COR-L47 (cell line): ENCODE data around the gene SARM1.
A peak's percentile ranks its signal among the peaks of the same experiment; 100 is the strongest.

Source experiments
- DNase-seq: peaks from one replicate; lab custom pipeline; 2025; lab: John Stamatoyannopoulos, UW

The SARM1 gene

GRCh38 chr17:28395968-28396367 lies 24.5 kb downstream of the SARM1 start:
- DNase-seq, result no peak

DNA sequence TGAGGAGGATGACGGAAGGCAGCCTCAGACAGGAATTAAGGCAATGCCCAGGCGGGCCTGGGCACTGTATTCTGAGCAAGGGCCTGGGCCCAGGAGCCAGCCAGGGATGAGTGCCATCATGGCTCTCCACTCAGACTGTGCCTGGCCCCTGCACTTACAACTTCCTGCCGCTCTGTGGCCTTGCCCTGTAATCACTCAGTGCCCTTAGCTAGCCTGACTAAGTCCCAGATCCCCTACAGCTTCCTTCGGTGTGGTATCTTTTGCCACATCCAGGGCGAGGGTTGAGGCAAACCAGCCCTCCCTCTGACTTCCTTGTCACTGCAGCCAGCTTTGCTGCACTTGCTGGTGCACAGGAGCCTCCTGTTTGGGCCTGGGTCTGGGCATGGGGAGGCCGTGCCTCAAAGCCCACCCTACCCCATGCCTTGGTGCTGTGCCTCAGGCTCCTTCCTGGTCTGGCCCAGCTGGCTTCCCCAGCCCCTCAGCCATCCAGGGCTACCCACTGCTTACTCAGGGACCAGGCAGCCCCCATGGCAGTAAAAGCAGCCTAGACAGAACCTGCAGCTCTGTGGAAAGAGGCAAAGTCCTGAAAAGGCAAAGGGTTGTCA lies 25.2 kb downstream of the SARM1 start:
- DNase-seq, result no peak

GRCh38 chr17:28397275-28397674 lies 25.8 kb downstream of the SARM1 start:
- no peak for DNase-seq

DNA sequence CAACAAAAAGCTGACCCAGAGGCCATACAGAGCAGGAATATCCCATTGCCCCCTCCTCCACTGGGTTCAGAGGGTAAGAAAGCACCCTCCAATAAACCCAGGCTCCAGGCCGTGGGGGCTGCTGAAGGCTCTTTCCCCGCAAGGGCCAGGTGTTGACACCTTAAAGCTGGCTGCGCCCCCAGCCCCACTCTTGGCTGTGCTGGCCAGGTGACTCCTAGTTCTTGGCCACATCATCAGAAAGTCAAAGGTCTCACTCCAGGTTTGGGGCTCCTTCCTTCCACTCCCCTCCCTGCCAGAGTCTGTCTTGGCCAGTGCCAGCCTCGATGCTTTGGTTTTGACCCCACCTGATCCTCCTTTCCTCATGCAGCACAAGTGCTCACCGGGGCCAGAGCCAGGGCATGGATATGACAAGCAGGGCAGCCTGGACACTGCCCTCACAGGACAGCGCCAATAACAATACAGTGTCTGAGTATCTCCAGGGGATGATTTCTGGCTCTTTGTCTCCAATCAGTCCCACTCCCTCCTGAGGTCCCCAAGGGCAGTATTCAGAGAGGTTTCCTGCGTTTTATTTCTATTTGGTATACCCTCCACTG lies 26.3 kb downstream of the SARM1 start:
- DNase-seq, result no peak

DNA sequence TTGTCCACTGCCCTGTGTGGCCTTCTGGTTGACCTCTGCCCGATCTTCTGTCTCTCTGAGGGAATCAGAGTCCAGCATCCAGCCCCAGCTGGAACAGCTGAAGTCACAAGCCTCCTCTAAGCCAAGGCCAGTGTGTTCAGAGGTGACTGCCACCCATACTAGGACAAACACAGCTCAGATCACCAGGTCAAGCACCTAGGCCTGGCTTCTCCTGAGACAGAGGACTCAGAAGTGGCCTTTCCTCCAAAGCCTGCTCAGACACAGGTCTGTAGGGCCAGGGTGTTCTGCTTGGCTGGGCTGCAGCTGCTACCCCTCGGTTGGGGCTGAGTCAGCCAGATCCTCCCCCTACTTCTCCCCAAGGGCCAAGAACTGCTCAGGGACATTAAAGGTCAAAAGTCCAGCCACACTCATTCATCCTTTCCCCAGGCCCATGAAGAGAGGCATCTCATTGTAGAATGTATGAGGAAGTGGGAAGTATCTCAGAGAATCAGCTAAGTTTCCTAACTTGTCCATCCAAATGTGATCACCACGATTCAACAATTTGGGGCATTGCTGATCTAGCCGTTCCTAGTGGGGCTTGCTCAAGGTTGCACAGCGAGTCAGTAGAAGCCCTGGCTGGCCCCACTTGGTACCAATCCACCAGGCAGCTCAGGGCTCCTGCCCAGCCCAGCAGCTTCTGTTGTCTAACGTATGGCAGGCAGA lies 26.9 kb downstream of the SARM1 start:
- DNase-seq, result no peak

DNA sequence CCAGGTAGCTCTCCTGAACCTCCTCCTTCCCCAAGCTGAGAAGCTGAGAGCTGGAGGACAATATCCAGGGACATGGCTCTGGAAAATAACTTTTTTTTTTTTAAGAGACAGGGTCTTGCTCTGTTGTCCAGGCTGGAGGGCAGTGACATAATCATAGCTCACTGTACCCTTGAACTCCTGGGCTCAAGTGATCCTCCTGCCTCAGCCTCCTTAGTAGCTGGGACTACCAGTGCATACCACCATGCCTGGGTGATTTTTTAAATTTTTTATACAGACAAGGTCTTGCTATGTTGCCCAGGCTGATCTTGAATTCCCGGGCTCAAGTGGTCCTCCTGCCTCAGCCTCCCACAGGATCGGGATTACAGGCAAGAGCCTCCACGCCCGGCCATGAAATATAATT lies 28.3 kb downstream of the SARM1 start:
- no peak for DNase-seq

DNA sequence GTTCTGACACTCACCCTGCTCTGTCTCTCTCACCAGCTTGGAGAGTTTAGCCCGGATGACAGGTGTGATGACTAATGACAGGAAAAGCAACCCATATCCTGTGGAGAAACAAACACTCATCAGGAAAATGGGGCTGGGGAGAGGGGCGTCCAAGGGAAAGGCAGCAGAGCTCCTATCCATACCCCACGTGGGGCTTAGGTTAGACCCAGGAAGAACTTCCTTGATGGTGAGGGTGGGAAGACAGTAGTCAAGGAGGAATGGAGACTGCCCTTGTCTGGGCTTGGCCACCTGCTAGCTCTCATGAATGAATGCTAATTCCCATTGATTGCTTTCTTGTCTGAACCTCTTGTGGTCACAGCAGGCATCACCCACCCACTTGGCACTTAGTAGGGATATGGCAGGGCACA lies 30.7 kb downstream of the SARM1 start:
- DNase-seq, result peak; percentile 31

DNA sequence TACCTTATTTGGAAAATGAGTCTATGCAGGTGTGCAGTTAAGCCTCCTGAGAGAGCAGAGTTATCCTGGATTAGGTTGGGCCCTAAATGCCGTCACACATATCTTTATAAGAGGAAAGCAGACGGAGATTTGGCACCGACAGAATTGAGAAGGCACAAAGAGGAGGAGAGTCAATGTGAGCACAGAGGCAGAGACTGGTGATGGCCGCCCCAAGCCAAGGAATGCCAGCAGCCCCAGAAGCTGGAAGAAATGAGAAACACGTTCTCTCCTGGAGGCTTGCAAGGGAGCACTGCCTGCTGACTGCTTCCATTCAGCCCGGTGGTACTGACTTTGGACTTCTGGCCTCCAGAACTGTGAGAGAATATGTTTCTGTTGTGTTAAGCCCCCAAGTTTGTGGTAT lies 31.4 kb downstream of the SARM1 start:
- no peak for DNase-seq

DNA sequence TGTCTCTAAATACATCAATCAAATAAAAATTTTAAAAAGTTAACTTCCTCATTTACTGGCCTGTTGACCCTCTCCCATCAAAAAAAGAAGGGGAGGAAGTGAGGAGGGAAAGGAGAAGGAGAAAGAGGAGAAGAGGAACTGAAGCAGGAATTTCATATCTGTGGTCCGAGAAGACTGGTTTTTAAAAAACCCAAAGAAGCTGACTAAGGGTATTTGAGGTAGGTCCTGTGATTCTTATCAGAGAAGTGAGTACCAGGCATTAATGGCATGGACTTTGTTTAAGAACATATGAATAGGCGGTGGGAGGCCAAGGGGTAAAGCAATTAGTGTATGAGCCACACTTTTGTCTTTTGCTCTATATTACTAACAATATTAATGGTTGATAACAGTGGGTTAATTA lies 32.5 kb downstream of the SARM1 start:
- no peak for DNase-seq

GRCh38 chr17:28404461-28404811 lies 32.9 kb downstream of the SARM1 start:
- no peak for DNase-seq

- peak; percentile 18 for DNase-seq
Measured at GRCh38 chr17:28404812-28405570, 33.5 kb downstream of the SARM1 start.

DNA sequence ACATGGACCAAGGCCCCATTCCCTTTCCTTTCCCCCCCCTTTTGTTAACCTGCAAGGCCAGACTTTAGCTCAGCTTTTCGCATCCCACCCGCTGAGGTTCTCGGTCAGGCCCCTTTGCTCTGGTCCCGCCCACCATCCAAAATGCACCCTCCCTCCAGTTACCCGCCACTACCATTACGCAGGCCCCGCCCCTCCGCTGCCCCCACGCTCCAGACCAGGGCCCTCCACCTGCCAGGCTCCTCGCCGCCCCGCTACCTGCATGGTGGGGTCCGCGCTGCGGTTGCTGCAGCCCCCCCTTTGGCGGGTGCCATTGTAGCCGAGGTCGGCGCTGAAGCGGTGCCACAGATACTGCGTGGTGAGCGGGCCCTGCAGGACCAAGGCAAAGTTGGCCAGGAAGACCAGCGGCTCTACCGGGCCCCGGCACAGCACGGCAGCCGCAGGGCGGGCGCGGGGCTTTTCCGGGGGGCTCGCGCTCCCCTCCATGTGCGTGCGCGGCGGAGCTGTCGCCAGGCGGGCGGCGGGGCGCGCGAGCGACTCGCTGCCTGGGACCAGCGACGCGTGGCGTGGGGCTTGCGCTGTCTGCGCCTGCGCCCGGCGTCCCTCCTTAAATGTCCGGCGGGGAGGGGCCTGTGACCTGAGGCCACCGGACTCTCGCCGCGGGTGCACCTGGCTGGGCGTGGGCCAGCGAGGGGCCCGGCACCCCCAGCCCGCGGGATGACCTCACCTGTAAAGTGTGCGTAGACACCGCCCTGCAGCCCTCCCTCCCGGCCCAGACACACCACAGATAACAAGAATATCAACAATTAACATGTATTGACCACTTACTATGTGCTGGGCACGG lies 34.4 kb downstream of the SARM1 start, which contains the start of gene SLC46A1:
Gene SLC46A1 (minus strand): TSS at position 581 of the 841 bp plus-strand sequence. CDS start 98 bp downstream, at position 483.
- peak; percentile 67 for DNase-seq

GRCh38 chr17:28406473-28406814 lies 35.0 kb downstream of the SARM1 start:
- no peak for DNase-seq

GRCh38 chr17:28407130-28407973 lies 35.9 kb downstream of the SARM1 start:
- peak; percentile 65 for DNase-seq

DNA sequence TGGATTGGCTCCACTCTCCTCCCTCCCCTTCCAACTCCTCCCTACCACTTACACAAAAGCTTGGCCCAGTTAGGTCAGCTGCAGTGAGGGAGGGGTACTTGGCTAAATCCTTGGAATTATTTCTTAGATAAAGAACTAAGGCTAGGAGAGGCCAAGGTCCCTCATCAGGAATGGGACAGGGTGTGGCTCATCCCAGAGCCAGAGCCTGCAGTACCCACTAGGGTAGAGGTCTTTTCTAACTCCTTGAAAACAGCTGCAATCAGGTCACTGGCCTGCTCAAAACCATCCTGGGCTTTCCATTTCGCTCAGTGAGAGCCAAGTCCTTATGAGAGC lies 36.4 kb downstream of the SARM1 start:
- DNase-seq, result no peak

- no peak for DNase-seq
Measured at GRCh38 chr17:28412099-28412498, 40.6 kb downstream of the SARM1 start.

DNA sequence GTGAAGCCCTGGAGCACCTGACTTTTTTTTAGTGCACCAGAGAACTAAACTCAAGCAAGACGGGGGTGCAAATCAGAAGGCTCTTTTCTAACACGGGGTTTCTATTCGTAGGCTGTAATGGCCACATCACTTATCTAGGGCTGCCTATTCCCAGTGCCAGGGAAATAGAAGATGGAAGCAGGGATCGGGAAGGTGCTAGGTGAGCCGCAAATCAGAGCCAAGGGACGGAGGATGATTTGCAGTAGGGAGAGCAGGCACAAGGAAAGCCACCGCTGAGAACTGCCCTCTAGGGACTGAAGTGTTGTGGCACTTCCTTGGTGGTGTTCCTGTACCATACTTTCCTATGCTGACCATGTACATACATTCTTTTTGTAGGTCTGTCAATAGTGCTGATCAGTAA lies 42.3 kb downstream of the SARM1 start:
- no peak for DNase-seq

- no peak for DNase-seq
Measured at GRCh38 chr17:28415886-28416285, 44.4 kb downstream of the SARM1 start.

DNA sequence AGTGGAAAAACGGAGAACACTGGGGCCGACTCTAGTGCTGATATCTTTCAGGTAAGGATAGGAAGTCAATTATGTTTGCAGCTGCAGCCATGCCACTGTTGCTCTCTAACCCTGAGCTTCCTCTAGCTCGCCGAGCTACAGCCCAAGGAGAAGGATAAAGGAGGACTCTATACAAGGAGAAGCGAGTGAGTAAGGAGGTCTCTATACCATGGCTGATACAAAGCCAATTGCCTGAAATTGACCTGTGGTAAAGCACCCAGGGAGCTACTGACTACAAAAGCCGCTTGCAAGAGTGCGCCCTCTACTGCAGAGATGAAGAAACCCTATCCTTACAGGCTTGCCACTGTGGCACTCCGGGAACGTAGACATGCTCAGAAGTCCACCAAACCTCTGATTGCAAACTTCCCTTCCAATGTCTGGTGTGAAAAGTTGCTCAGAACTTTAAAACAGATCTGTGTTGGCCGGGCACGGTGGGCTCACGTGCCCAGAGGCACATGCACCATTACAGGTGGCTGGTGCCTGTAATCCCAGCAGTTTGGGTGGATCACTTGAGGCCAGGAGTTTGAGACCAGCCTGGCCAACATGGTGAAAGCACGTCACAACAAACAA lies 45.3 kb downstream of the SARM1 start:
- peak; percentile 55 for DNase-seq

DNA sequence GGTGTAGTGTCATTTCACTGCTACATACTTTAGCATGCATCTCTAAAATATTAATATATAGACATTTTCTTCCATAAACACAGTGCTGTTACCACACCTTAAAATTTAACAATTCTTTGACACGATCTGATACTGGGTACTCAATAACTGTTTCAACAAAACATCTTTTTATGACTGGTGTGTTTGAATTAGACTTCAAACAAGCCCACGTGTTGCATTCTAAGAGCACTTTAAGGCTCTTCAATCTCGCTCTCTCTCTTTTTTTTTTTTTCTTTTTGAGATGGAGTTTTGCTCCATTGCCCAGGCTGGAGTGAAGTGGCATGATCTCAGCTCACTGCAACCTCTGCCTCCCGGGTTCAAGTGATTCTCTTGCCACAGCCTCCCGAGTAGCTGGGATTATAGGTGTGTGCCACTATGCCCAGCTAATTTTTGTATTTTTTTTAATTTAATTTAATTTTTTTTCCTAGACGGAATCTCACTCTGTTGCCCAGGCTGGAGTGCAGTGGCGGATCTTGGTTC lies 50.4 kb downstream of the SARM1 start:
- DNase-seq, result no peak

- DNase-seq, result no peak
Measured at GRCh38 chr17:28425206-28425605, 53.7 kb downstream of the SARM1 start.
